Ovary (tissue), 9 donors: ENCODE measurements around the gene LAT. TPM values are rescaled to one million over a fixed set of nuclear protein-coding genes. Genes with fewer than 3 reads are reported as not detected.
"Not testable (repeated sequence)": the region's sequence is repeated elsewhere in the genome, so short reads cannot be mapped to it uniquely, and the experiment has no call there.

Experiments
- DNase-seq, 5 donors: peaks; one replicate each; pipeline ENCODE4 v3.0.0-alpha.2; 2019 to 2020
- H3K27ac ChIP-seq, 2 donors: fragments of 200-600 bp; one replicate each; pipeline versions ENCODE4 v1.5.1 to v1.8.0; 2019 to 2022
- H3K27me3 ChIP-seq: fragments of 200-600 bp; one replicate; pipeline ENCODE4 v1.8.0; 2022
- H3K36me3 ChIP-seq: fragments of 200-600 bp; sonication (generic); one replicate; pipeline ENCODE4 v1.5.1; 2019
- H3K4me1 ChIP-seq: one replicate; pipeline ENCODE4 v1.8.1; 2013; ENCODE audit warnings: mild to moderate bottlenecking, moderate library complexity; ENCODE audit not compliant: insufficient read depth
- H3K4me3 ChIP-seq: fragments of 200-600 bp; sonication (generic); one replicate; pipeline ENCODE4 v1.5.1; 2017
- H3K9me3 ChIP-seq, 2 donors: fragments of 200-600 bp in 1 of 2; sonication (generic) in 1 of 2; one replicate each; pipeline versions ENCODE4 v1.5.1 to v1.8.1; 2013 to 2019; ENCODE audit warnings: mild to moderate bottlenecking in 1 of 2, moderate library complexity in 1 of 2
- CTCF ChIP-seq, 3 donors: fragments of 450-650 bp in 2 of 3; fragments of 200-600 bp in 1 of 3; IDR thresholded peaks; one replicate each; pipeline versions ENCODE4 v1.5.1 to v1.8.0; 2016 to 2022; ENCODE audit warnings: antibody characterized with exemption in 3 of 3, mild to moderate bottlenecking in 1 of 3
- EP300 ChIP-seq: sonication (generic); formaldehyde crosslinking; IDR thresholded peaks from one replicate; pipeline ENCODE4 v1.6.1; 2017; ENCODE audit warnings: antibody characterized with exemption
- POLR2A ChIP-seq: fragments of 450-650 bp; IDR thresholded peaks from one replicate; pipeline ENCODE4 v1.6.1; 2017; ENCODE audit warnings: antibody characterized with exemption, mild to moderate bottlenecking, moderate library complexity
- WGBS, 3 donors: extraction: QIAGEN DNeasy Blood & Tissue Kit in 1 of 3; methylation state at CpG; one replicate each; pipeline versions ENCODE4 v1.1.5 to v1.1.7; 2013 to 2017; 5-methylcytosine and 5-hydroxymethylcytosine counted together
- intact Hi-C, 4 donors: fragments of 100-400 bp; cut with DNase I; formaldehyde crosslinking; loops; one replicate each; pipeline versions ENCODE4 v1.11.0 to v1.15.1; 2022 to 2023
- polyA plus RNA-seq, 2 donors: library from polyadenylated mRNA; stranded (reverse); fragments of 200-250 nt in 1 of 2; fragments of 350-450 nt in 1 of 2; fragmentation: Illumina TruSeq in 1 of 2; extraction: RNeasy Lipid Tissue Mini Kit (QIAGEN cat#74804) in 1 of 2; gene quantifications; one replicate each; pipeline ENCODE4 v1.2.3, GENCODE V29; 2013 to 2014
- total RNA-seq, 7 donors: library from RNA; depleted of rRNA in 2 of 7; stranded (reverse); fragments of >200 nt in 2 of 7; fragmentation: NEBNext Ultra II Directional in 3 of 7; extraction: Animal tissue kit (Norgen Biotek cat#: 25700) in 3 of 7; gene quantifications; one replicate each; pipeline versions ENCODE4 v1.1.0 to v1.2.4, GENCODE V29; 2016 to 2023
- donor health status: DM: no; HTN: no; CAD: no; lungs with moderate emphysema.
- donor health status: DM: no; HTN: no; CAD: no.
- donor health status: Bipolar disorder and iron deficiency.
- donor health status: DM: yes; HTN: yes; CAD: no.
- donor health status: DM: no; HTN: no; CAD: no.
- donor health status: DM: yes; HTN: yes; CAD: no.

The LAT gene
- total and polyA plus RNA-seq, 9 donors, result 1.0 to 6.0 (median 4.6) TPM

GRCh38 chr16:28937222-28937876 is 47.5 kb upstream of the LAT start:
- Histone ChIP-seq H3K4me3 (no peak overlapping the region), H3K27me3 (no peaks in the 10 kb centered on the region), H3K9me3 (no peaks in the 10 kb centered on the region), H3K27ac (no peak overlapping the region), H3K36me3 (no peaks in the 10 kb centered on the region), H3K4me1 (peaks cover 5% of the 10 kb centered on the region)
- no peak for DNase-seq
- intact Hi-C loops, result loop anchor here in 2 of 4 donors (5.0 to 10.0 kb wide), 2 partner anchors 113 to 125 kb away; partner anchors contain the start of gene ATXN2L (in 1 of the 2)
- TF ChIP-seq EP300 (no peak), CTCF (IDR thresholded peaks at IDR 0.05) (no peak), POLR2A (no peak)
- 72 to 76% (median 74%) methylated on average over 14 of the region's 14 CpGs for WGBS, 3 donors

- Histone ChIP-seq H3K27me3 (no peaks in the 10 kb centered on the region), H3K27ac (no peak overlapping the region), H3K4me3 (no peak overlapping the region), H3K4me1 (peaks cover 5% of the 10 kb centered on the region), H3K36me3 (no peaks in the 10 kb centered on the region), H3K9me3 (no peaks in the 10 kb centered on the region)
- WGBS, 3 donors, result 75 to 84% (median 77%) methylated on average over 7 of the region's 7 CpGs
- intact Hi-C loops, result loop anchor here in 2 of 4 donors (5.0 to 10.0 kb wide), 2 partner anchors 114 to 126 kb away; partner anchors contain the start of gene ATXN2L (in 1 of the 2)
- TF ChIP-seq CTCF (IDR thresholded peaks at IDR 0.05) (no peak), POLR2A (no peak), EP300 (no peak)
- no peak for DNase-seq
Measured at GRCh38 chr16:28938721-28939120, 46.1 kb upstream of the LAT start.

- H3K9me3 ChIP-seq, H3K27ac ChIP-seq, H3K4me1 ChIP-seq, H3K36me3 ChIP-seq, H3K4me3 ChIP-seq, H3K27me3 ChIP-seq, DNase-seq: not testable (repeated sequence)
- WGBS, 3 donors, result 83 to 89% (median 85%) methylated on average over 7 of the region's 7 CpGs
- intact Hi-C loops, result loop anchor here in 3 of 4 donors (5.0 to 10.0 kb wide), 3 partner anchors 115 to 128 kb away; partner anchors contain the start of gene ATXN2L (in 1 of the 3)
Measured at GRCh38 chr16:28939825-28940224, 45.0 kb upstream of the LAT start.

GRCh38 chr16:28943281-28943680 is 41.6 kb upstream of the LAT start:
- DNase-seq, result no peak
- Histone ChIP-seq H3K27me3 (no peaks in the 10 kb centered on the region), H3K4me3 (no peak overlapping the region), H3K36me3 (no peaks in the 10 kb centered on the region), H3K27ac (no peak overlapping the region), H3K4me1 (peaks cover 3% of the 10 kb centered on the region), H3K9me3 (no peaks in the 10 kb centered on the region)
- TF ChIP-seq CTCF (IDR thresholded peaks at IDR 0.05) (no peak), EP300 (no peak), POLR2A (no peak)
- intact Hi-C loops, result loop anchor here in 1 of 4 donors (10.0 kb wide), 1 partner anchor 128 kb away; no protein-coding TSS in a partner anchor

GRCh38 chr16:28946681-28947080 is 38.2 kb upstream of the LAT start:
- peaks cover 5% of the 10 kb centered on the region for H3K4me1 ChIP-seq
- intact Hi-C loops, result loop anchor here in 3 of 4 donors (5.0 to 10.0 kb wide), 3 partner anchors 84 to 132 kb away; partner anchors contain the start of genes ATXN2L (in 1 of the 3) and SH2B1 (in 1 of the 3)
- H3K27ac ChIP-seq, result no peak overlapping the region
- no peak for DNase-seq
- H3K9me3 ChIP-seq, result no peaks in the 10 kb centered on the region
- H3K36me3 ChIP-seq, result no peaks in the 10 kb centered on the region
- TF ChIP-seq EP300 (no peak), POLR2A (no peak), CTCF (IDR thresholded peaks at IDR 0.05) (no peak)
- H3K4me3 ChIP-seq, result no peak overlapping the region
- 34 to 55% (median 39%) methylated on average over 4 of the region's 4 CpGs for WGBS, 3 donors
- H3K27me3 ChIP-seq, result no peaks in the 10 kb centered on the region
